Subcutaneous abdominal adipose tissue (tissue), 5 donors: ENCODE data around the gene CLEC2B.
"Not testable (repeated sequence)": the region's sequence is repeated elsewhere in the genome, so short reads cannot be mapped to it uniquely, and the experiment has no call there.

ENCODE experiments used
- H3K27ac ChIP-seq: one replicate; pipeline ENCODE4 v1.7.0; 2013; ENCODE audit warnings: low read depth, mild to moderate bottlenecking, inconsistent platforms, low read length, moderate library complexity
- H3K27me3 ChIP-seq, 5 donors: one replicate each; pipeline ENCODE4 v1.7.0; 2013; ENCODE audit warnings: low read length in 5 of 5, inconsistent platforms in 1 of 5; ENCODE audit not compliant: control insufficient read depth in 5 of 5, insufficient read depth in 4 of 5
- H3K36me3 ChIP-seq, 5 donors: one replicate each; pipeline ENCODE4 v1.7.0; 2013; ENCODE audit warnings: low read length in 5 of 5; ENCODE audit not compliant: control insufficient read depth in 5 of 5, insufficient read depth in 5 of 5
- H3K4me1 ChIP-seq, 5 donors: one replicate each; pipeline ENCODE4 v1.7.0; 2013; ENCODE audit warnings: low read length in 5 of 5, mild to moderate bottlenecking in 3 of 5, moderate library complexity in 1 of 5; ENCODE audit not compliant: control insufficient read depth in 5 of 5, insufficient read depth in 5 of 5
- H3K4me3 ChIP-seq, 5 donors: one replicate each; pipeline ENCODE4 v1.7.0; 2013; ENCODE audit warnings: low read length in 5 of 5, low read depth in 1 of 5
- H3K9ac ChIP-seq, 5 donors: one replicate each; pipeline ENCODE4 v1.7.0; 2013; ENCODE audit warnings: low read length in 5 of 5, mild to moderate bottlenecking in 4 of 5, moderate library complexity in 3 of 5
- H3K9me3 ChIP-seq, 5 donors: one replicate each; pipeline ENCODE4 v1.7.0; 2013; ENCODE audit warnings: low read length in 5 of 5; ENCODE audit not compliant: control insufficient read depth in 5 of 5
- donor health status: healthy.
- donor health status: healthy.
- donor health status: healthy.
- donor health status: healthy.
- donor health status: healthy.

CLEC2B gene

GRCh38 chr12:9899209-9899608, 30.1 kb upstream of the CLEC2B start:
- Histone ChIP-seq H3K4me1 (peaks cover 0 to 1% (median 0%) of the 10 kb centered on the region in 5 donors), H3K9ac (no peak overlapping the region), H3K4me3 (no peak overlapping the region), H3K27ac (no peak overlapping the region), H3K36me3 (no peaks in the 10 kb centered on the region), H3K27me3 (no peaks in the 10 kb centered on the region), H3K9me3 (peaks cover 0 to 17% (median 5%) of the 10 kb centered on the region in 5 donors)

GRCh38 chr12:9897535-9897934, 28.4 kb upstream of the CLEC2B start:
- Histone ChIP-seq H3K36me3 (no peaks in the 10 kb centered on the region), H3K4me1 (peaks cover 0 to 2% (median 0%) of the 10 kb centered on the region in 5 donors), H3K27me3 (no peaks in the 10 kb centered on the region), H3K9ac (no peak overlapping the region), H3K4me3 (no peak overlapping the region), H3K9me3 (peaks cover 0 to 7% (median 1%) of the 10 kb centered on the region in 5 donors), H3K27ac (no peak overlapping the region)

GRCh38 chr12:9895215-9895971, 26.2 kb upstream of the CLEC2B start:
- H3K4me3 ChIP-seq: no peak overlapping the region

GRCh38 chr12:9888665-9889273, 19.6 kb upstream of the CLEC2B start:
- Histone ChIP-seq H3K27me3 (no peaks in the 10 kb centered on the region), H3K9me3 (no peaks in the 10 kb centered on the region), H3K9ac (no peak overlapping the region), H3K4me3 (no peak overlapping the region), H3K4me1 (no peaks in the 10 kb centered on the region), H3K27ac (no peak overlapping the region), H3K36me3 (no peaks in the 10 kb centered on the region)

More at GRCh38 chr12:9895215-9895971, 26.2 kb upstream of the CLEC2B start:
- H3K9me3 ChIP-seq: no peaks in the 10 kb centered on the region
- no peak overlapping the region for H3K9ac ChIP-seq
- peaks cover 0 to 2% (median 0%) of the 10 kb centered on the region in 5 donors for H3K4me1 ChIP-seq
- H3K27ac ChIP-seq: no peak overlapping the region
- H3K36me3 ChIP-seq: no peaks in the 10 kb centered on the region
- H3K27me3 ChIP-seq: no peaks in the 10 kb centered on the region

- Histone ChIP-seq H3K36me3 (no peaks in the 10 kb centered on the region), H3K4me3 (no peak overlapping the region), H3K9ac (no peak overlapping the region), H3K9me3 (no peaks in the 10 kb centered on the region), H3K4me1 (no peaks in the 10 kb centered on the region), H3K27me3 (no peaks in the 10 kb centered on the region), H3K27ac (no peak overlapping the region)
Measured at GRCh38 chr12:9883175-9883574, 14.0 kb upstream of the CLEC2B start.

GRCh38 chr12:9881988-9882387, 12.8 kb upstream of the CLEC2B start:
- no peak overlapping the region for H3K27ac ChIP-seq
- no peaks in the 10 kb centered on the region for H3K9me3 ChIP-seq
- H3K4me3 ChIP-seq: no peak overlapping the region
- H3K36me3 ChIP-seq: no peaks in the 10 kb centered on the region
- H3K9ac ChIP-seq: no peak overlapping the region
- H3K4me1 ChIP-seq: no peaks in the 10 kb centered on the region
- no peaks in the 10 kb centered on the region for H3K27me3 ChIP-seq

- H3K4me3 ChIP-seq: no peak within 1 kb of the TSS
- no peak within 1 kb of the TSS for H3K27ac ChIP-seq
- no peaks in the 10 kb centered on the region for H3K27me3 ChIP-seq
- no peak within 1 kb of the TSS for H3K9ac ChIP-seq
- no peaks in the 10 kb centered on the region for H3K9me3 ChIP-seq
- no peaks in the 10 kb centered on the region for H3K36me3 ChIP-seq
- H3K4me1 ChIP-seq: no peaks in the 10 kb centered on the region
Measured at GRCh38 chr12:9881246-9881645, 12.1 kb upstream of the CLEC2B start, which contains the start of gene KLRF2. KLRF2 (plus strand) TSS chr12:9881489; CDS start chr12:9881596, 107 bp downstream.

- Histone ChIP-seq H3K9ac (no peak overlapping the region), H3K27me3 (no peaks in the 10 kb centered on the region), H3K36me3 (no peaks in the 10 kb centered on the region), H3K9me3 (no peaks in the 10 kb centered on the region), H3K27ac (no peak overlapping the region), H3K4me3 (no peak overlapping the region), H3K4me1 (no peaks in the 10 kb centered on the region)
Measured at GRCh38 chr12:9880532-9881078, 11.5 kb upstream of the CLEC2B start.

GRCh38 chr12:9876120-9876519, 7.0 kb upstream of the CLEC2B start:
- H3K4me3 ChIP-seq, H3K27ac ChIP-seq, H3K9ac ChIP-seq, H3K9me3 ChIP-seq, H3K36me3 ChIP-seq, H3K27me3 ChIP-seq: not testable (repeated sequence)
- peaks cover 0 to 16% (median 6%) of the 10 kb centered on the region in 5 donors for H3K4me1 ChIP-seq

GRCh38 chr12:9872742-9873141, 3.6 kb upstream of the CLEC2B start:
- no peaks in the 10 kb centered on the region for H3K9me3 ChIP-seq
- no peak overlapping the region for H3K27ac ChIP-seq
- no peak overlapping the region for H3K9ac ChIP-seq
- no peak overlapping the region for H3K4me3 ChIP-seq
- H3K4me1 ChIP-seq: peaks cover 0 to 16% (median 14%) of the 10 kb centered on the region in 5 donors
- H3K27me3 ChIP-seq: no peaks in the 10 kb centered on the region
- H3K36me3 ChIP-seq: no peaks in the 10 kb centered on the region
